Trophoblast cell (in vitro differentiated cells and primary cell): Measurements from ENCODE around the gene MMP17.
A peak's percentile ranks its signal among the peaks of the same experiment; 100 is the strongest.

Experiments used
- DNase-seq, 2 donors: peaks; one replicate each; pipeline ENCODE4 v3.0.0-alpha.2; 2016
- H2AFZ ChIP-seq: 2 replicates; pipeline ENCODE4 v1.6.1; 2013; ENCODE audit warnings: low read length, moderate library complexity, mild to moderate bottlenecking; ENCODE audit not compliant: insufficient read depth, poor library complexity
- H2AK5ac ChIP-seq: 2 replicates; pipeline ENCODE4 v1.6.1; 2013; ENCODE audit warnings: mild to moderate bottlenecking, low read length
- H2BK120ac ChIP-seq: 2 replicates; pipeline ENCODE4 v1.6.1; 2013; ENCODE audit warnings: low read length, mild to moderate bottlenecking, moderate library complexity; ENCODE audit not compliant: insufficient read depth, poor library complexity
- H2BK12ac ChIP-seq: 2 replicates; pipeline ENCODE4 v1.6.1; 2013; ENCODE audit warnings: mild to moderate bottlenecking, low read length, moderate library complexity
- H2BK5ac ChIP-seq: 2 replicates; pipeline ENCODE4 v1.6.1; 2013; ENCODE audit warnings: low read length, low read depth, moderate library complexity, mild to moderate bottlenecking; ENCODE audit not compliant: poor library complexity
- H3K14ac ChIP-seq: 2 replicates; pipeline ENCODE4 v1.6.1; 2013; ENCODE audit warnings: mild to moderate bottlenecking, low read length
- H3K18ac ChIP-seq: 2 replicates; pipeline ENCODE4 v1.6.1; 2013; ENCODE audit warnings: mild to moderate bottlenecking, low read length
- H3K23ac ChIP-seq: 2 replicates; pipeline ENCODE4 v1.6.1; 2013; ENCODE audit warnings: low read length
- H3K27ac ChIP-seq: 2 replicates; pipeline ENCODE4 v1.5.1; 2013; ENCODE audit warnings: low read depth, mild to moderate bottlenecking, inconsistent platforms, low read length, moderate library complexity
- H3K27me3 ChIP-seq: 2 replicates; pipeline ENCODE4 v1.6.1; 2013; ENCODE audit warnings: inconsistent platforms, mild to moderate bottlenecking, low read length, moderate library complexity; ENCODE audit not compliant: insufficient read depth
- H3K36me3 ChIP-seq, 2 experiments: 1 replicate in 1 of 2; 2 replicates in 1 of 2; pipeline ENCODE4 v1.6.1; 2013; ENCODE audit warnings: low read length in 2 of 2, mild to moderate bottlenecking in 2 of 2, moderate library complexity in 1 of 2; ENCODE audit not compliant: insufficient read depth in 2 of 2, control insufficient read depth in 1 of 2
- H3K4ac ChIP-seq: 2 replicates; pipeline ENCODE4 v1.6.1; 2013; ENCODE audit warnings: low read depth, mild to moderate bottlenecking, low read length, moderate library complexity
- H3K4me1 ChIP-seq, 2 experiments: 1 replicate in 1 of 2; 2 replicates in 1 of 2; pipeline ENCODE4 v1.6.1; 2013; ENCODE audit warnings: low read length in 2 of 2, mild to moderate bottlenecking in 2 of 2, moderate library complexity in 1 of 2; ENCODE audit not compliant: insufficient read depth in 2 of 2, control insufficient read depth in 1 of 2
- H3K4me2 ChIP-seq: 2 replicates; pipeline ENCODE4 v1.6.1; 2013; ENCODE audit warnings: inconsistent platforms, mild to moderate bottlenecking, low read length, moderate library complexity
- H3K4me3 ChIP-seq: 2 replicates; pipeline ENCODE4 v1.5.1; 2013; ENCODE audit warnings: mild to moderate bottlenecking, low read depth, low read length, inconsistent platforms
- H3K79me1 ChIP-seq: one replicate; pipeline ENCODE4 v1.6.1; 2013; ENCODE audit warnings: low read length
- H3K79me2 ChIP-seq: 2 replicates; pipeline ENCODE4 v1.6.1; 2013; ENCODE audit warnings: low read length, mild to moderate bottlenecking; ENCODE audit not compliant: control insufficient read depth, insufficient read depth, poor library complexity
- H3K9ac ChIP-seq: 2 replicates; pipeline ENCODE4 v1.6.1; 2013; ENCODE audit warnings: mild to moderate bottlenecking, low read length
- H3K9me3 ChIP-seq: 2 replicates; pipeline ENCODE4 v1.6.1; 2013; ENCODE audit warnings: low read depth, mild to moderate bottlenecking, control low read depth, inconsistent platforms, low read length; ENCODE audit not compliant: insufficient read depth
- H4K12ac ChIP-seq: 2 replicates; pipeline ENCODE4 v1.6.1; 2013; ENCODE audit warnings: low read depth, mild to moderate bottlenecking, low read length, moderate library complexity
- H4K8ac ChIP-seq: 2 replicates; pipeline ENCODE4 v1.6.1; 2013; ENCODE audit warnings: low read depth, mild to moderate bottlenecking, low read length, moderate library complexity
- H4K91ac ChIP-seq: one replicate; pipeline ENCODE4 v1.6.1; 2013; ENCODE audit warnings: low read depth, mild to moderate bottlenecking, low read length, moderate library complexity
- WGBS: extraction: QIAGEN DNeasy Blood & Tissue Kit; methylation state at CpG from one replicate; pipeline ENCODE4 v1.1.7; 2013; ENCODE audit warnings: missing lambda C conversion rate; ENCODE audit not compliant: insufficient read length, insufficient coverage; ENCODE audit errors: extremely low coverage; 5-methylcytosine and 5-hydroxymethylcytosine counted together

The MMP17 gene

DNA sequence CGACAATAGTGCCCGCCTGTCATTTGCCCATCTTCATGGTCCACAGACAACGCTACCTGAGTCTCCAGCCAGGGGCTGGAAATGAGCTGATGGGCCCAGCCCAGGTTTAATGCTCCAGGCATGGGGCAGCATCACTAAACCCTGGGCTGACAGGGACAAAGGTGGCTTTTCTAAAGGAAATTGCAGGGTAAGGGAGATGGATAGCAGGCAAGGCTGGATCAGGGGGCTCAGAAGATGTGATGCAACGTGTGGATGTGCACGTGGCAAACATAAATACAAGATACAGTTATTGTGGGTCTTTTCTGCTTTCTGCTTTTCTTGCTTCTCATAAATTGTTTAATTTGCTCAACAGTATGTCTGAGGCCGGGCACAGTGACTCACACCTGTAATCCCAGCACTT, 3.7 kb upstream of the MMP17 start:
- no peak for DNase-seq
- H3K4ac ChIP-seq = no peak overlapping the region
- H3K79me1 ChIP-seq = peaks cover 3% of the 10 kb centered on the region
- H3K14ac ChIP-seq = no peak overlapping the region
- no peak overlapping the region for H4K12ac ChIP-seq
- no peaks in the 10 kb centered on the region for H3K36me3 ChIP-seq
- H2AFZ ChIP-seq = no peak overlapping the region
- H3K9ac ChIP-seq = no peak overlapping the region
- H2BK5ac ChIP-seq = no peak overlapping the region
- no peak overlapping the region for H3K18ac ChIP-seq
- H2BK12ac ChIP-seq = no peak overlapping the region
- peaks cover 4% of the 10 kb centered on the region for H3K79me2 ChIP-seq
- no peak overlapping the region for H3K23ac ChIP-seq
- no CpG with 5 or more reads among the region's 6 CpGs for WGBS
- peaks cover 5 to 10% of the 10 kb centered on the region in 2 experiments for H3K4me1 ChIP-seq
- no peak overlapping the region for H3K4me2 ChIP-seq
- H2BK120ac ChIP-seq = no peak overlapping the region
- H4K91ac ChIP-seq = no peak overlapping the region
- H2AK5ac ChIP-seq = no peak overlapping the region
- no peak overlapping the region for H3K27ac ChIP-seq
- H3K27me3 ChIP-seq = no peaks in the 10 kb centered on the region
- no peak overlapping the region for H3K4me3 ChIP-seq
- no peak overlapping the region for H4K8ac ChIP-seq
- no peaks in the 10 kb centered on the region for H3K9me3 ChIP-seq

DNA sequence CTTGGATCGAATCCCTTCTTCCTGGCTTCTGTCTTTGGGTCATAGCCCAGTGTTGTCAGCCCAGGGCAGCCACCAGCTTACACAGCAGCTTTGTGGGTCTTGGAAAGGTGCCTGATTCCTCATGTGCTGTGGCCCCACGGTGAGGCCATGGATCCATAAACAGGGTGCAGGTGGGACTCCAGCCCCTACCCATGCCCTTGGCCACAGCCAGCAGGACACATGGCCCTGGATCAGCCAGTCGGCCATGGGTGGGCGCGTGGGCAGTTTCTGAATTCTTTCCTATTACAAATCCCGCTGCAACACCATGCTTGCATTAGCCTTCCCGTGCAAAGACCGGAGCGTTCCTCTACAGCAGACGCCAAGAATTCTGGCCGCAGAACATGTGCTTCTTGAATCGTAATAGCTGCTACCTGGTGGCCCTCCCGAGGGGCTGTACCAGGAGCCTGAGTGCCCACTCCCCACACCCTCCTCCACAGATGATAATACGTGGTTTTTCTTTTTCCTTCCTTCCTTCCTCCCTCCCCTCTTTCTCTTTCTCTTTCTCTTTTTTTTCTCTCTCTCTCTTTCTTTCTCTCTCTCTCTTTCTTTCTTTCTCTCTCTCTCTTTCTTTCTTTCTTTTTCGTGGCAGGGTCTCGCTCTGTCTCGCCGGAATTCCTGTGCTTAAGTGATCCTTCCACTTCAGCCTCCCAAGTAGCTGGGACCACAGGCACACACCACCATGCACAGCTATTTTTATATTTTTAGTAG, 2.9 kb upstream of the MMP17 start:
- Histone ChIP-seq H3K27ac (no peak overlapping the region), H3K4me3 (no peak overlapping the region), H3K79me1 (peaks cover 3% of the 10 kb centered on the region), H4K12ac (no peak overlapping the region), H2AK5ac (no peak overlapping the region), H3K4ac (no peak overlapping the region), H3K36me3 (no peaks in the 10 kb centered on the region), H3K9ac (no peak overlapping the region), H3K18ac (no peak overlapping the region), H2AFZ (no peak overlapping the region), H3K9me3 (no peaks in the 10 kb centered on the region), H2BK120ac (no peak overlapping the region), H3K14ac (no peak overlapping the region), H3K27me3 (no peaks in the 10 kb centered on the region), H3K4me1 (peaks cover 11 to 17% of the 10 kb centered on the region in 2 experiments), H2BK5ac (no peak overlapping the region), H4K91ac (no peak overlapping the region), H2BK12ac (no peak overlapping the region), H3K4me2 (no peak overlapping the region), H4K8ac (no peak overlapping the region), H3K23ac (no peak overlapping the region), H3K79me2 (peaks cover 6% of the 10 kb centered on the region)
- no CpG with 5 or more reads among the region's 18 CpGs for WGBS
- no peak for DNase-seq

DNA sequence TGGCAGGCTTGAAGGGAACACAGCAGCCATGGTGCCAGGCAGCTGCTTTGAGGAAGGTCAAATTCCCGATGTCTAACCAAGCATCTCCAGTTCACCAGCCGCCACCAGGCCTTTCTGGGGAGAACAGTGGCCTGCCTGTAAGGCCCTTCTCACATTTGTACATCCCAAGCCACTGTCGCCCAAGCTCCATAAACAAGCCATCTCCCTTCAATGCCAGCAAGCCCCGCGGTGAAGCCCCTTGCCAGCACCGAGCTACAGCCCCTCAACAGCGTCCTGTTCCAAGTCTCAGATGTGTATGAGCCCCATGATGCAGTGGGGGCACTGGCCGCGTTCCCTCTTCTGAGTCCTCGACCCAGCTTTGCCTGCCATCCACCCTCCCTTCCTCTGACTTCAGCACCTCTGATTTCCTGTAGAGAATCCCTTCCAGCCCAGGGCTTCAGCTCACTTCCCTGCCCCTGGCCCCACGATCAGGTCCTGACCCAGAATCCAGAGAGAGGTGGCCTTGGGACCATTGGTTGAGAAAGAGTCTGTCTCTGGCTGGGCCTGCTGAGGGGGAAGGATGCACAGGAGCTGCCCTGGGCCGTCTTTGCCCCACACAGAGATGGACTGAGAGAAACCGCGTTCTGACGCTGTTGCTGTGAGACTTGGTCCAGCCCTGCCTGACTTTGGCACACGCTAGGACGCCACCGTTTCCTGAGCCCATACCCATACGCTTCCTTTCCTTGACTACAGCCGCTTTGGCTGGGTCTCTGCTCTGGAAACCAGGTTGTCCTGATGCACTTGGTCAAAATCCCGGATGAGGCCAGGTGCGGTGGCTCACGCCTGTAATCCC, 1.9 kb upstream of the MMP17 start:
- H2AK5ac ChIP-seq = no peak overlapping the region
- peaks cover 8% of the 10 kb centered on the region for H3K79me1 ChIP-seq
- no peak overlapping the region for H2BK12ac ChIP-seq
- no peak for DNase-seq
- no peak overlapping the region for H3K4ac ChIP-seq
- H2BK120ac ChIP-seq = no peak overlapping the region
- H3K79me2 ChIP-seq = peaks cover 6% of the 10 kb centered on the region
- no peaks in the 10 kb centered on the region for H3K36me3 ChIP-seq
- no peak overlapping the region for H2AFZ ChIP-seq
- no peak overlapping the region for H4K91ac ChIP-seq
- H3K9me3 ChIP-seq = no peaks in the 10 kb centered on the region
- H2BK5ac ChIP-seq = no peak overlapping the region
- no peak overlapping the region for H4K12ac ChIP-seq
- no CpG with 5 or more reads among the region's 23 CpGs for WGBS
- no peak overlapping the region for H3K4me2 ChIP-seq
- peaks cover 17 to 23% of the 10 kb centered on the region in 2 experiments for H3K4me1 ChIP-seq
- no peak overlapping the region for H3K9ac ChIP-seq
- no peak overlapping the region for H3K4me3 ChIP-seq
- H3K23ac ChIP-seq = no peak overlapping the region
- H4K8ac ChIP-seq = no peak overlapping the region
- no peak overlapping the region for H3K14ac ChIP-seq
- H3K27me3 ChIP-seq = no peaks in the 10 kb centered on the region
- H3K27ac ChIP-seq = no peak overlapping the region
- no peak overlapping the region for H3K18ac ChIP-seq

DNA sequence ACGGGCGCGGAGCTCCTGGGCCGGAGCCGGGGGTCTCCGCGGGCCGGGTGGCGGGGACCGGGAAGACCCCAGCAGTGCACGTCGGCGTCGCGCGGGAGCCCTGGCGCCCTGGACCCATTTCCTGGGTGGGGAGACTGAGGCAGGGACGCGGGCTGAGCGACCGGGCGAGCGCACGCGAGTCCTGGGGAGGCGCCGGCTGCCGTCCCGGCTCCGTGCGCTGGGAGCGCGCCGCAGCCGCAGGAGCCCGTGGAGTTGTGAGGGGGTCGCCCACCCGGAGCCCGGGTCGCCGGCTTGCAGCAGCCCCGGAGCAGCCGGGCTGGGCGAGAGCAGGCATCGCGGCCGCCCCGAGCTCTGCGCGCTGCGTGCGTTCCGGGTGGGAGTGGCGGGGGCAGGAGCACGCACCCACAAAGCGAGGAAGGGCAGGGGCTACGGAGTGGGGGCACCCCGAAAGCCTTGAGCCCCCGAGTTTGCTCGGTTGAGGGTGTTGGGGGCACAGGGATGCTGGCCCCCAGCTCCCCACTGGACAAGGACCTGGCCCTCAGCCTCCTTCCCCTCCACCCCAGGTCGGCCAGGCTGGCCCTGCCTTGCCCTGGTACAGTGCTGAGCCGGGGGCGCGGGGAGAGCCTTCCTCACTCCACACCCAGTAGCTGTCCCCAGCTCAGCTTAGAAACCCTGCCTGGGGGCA, 620 bp downstream of the MMP17 start:
- Histone ChIP-seq H4K12ac (peak overlapping the region; percentile 27), H3K4me3 (peak overlapping the region; percentile 62), H3K27me3 (no peaks in the 10 kb centered on the region), H4K91ac (peak overlapping the region; percentile 52), H2BK5ac (no peak overlapping the region), H3K4me2 (peak overlapping the region; percentile 77), H3K27ac (no peak overlapping the region), H3K23ac (no peak overlapping the region), H3K79me2 (peaks cover 6% of the 10 kb centered on the region), H3K4ac (peak overlapping the region; percentile 44), H3K14ac (peak overlapping the region; percentile 36), H2AK5ac (no peak overlapping the region), H3K79me1 (peaks cover 8% of the 10 kb centered on the region), H4K8ac (peak overlapping the region; percentile 8), H3K9me3 (peaks cover 2% of the 10 kb centered on the region), H3K4me1 (peaks cover 17 to 25% of the 10 kb centered on the region in 2 experiments), H2AFZ (peak overlapping the region; percentile 56), H3K36me3 (no peaks in the 10 kb centered on the region), H2BK120ac (peak overlapping the region; percentile 1), H3K18ac (peak overlapping the region; percentile 22), H3K9ac (no peak overlapping the region), H2BK12ac (no peak overlapping the region)
- no peak for DNase-seq
- no CpG with 5 or more reads among the region's 64 CpGs for whole genome bisulfite sequencing
